ENCODE data around the gene TREX2.

The TREX2 gene

DNA sequence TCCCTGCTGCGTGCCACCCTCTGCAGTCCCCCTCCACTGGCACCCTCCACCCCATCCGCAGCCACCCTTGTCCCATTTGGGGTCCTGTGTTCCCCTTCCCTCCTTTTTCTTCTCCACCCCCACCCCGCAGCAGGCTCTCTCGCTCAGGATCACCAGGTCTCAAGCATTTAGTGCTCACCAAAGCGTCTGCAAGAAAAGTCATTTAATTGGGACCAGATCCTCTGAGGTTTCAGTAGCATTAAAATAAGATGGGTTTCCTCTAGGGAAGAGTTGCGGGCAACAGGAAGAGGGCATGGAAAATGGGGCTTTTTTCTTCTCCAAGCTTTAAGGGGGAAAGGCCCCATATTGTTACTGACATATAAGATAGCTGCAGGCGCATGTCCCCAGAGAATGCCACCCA, 29.4 kb upstream of the TREX2 start:
- H3K27ac ChIP-seq, result no peak overlapping the region
- no peak for TF ChIP-seq ZFX (IDR thresholded peaks at IDR 0.05; ENCODE audit: borderline replicate concordance)
- TF ChIP-seq, protein P1, sequence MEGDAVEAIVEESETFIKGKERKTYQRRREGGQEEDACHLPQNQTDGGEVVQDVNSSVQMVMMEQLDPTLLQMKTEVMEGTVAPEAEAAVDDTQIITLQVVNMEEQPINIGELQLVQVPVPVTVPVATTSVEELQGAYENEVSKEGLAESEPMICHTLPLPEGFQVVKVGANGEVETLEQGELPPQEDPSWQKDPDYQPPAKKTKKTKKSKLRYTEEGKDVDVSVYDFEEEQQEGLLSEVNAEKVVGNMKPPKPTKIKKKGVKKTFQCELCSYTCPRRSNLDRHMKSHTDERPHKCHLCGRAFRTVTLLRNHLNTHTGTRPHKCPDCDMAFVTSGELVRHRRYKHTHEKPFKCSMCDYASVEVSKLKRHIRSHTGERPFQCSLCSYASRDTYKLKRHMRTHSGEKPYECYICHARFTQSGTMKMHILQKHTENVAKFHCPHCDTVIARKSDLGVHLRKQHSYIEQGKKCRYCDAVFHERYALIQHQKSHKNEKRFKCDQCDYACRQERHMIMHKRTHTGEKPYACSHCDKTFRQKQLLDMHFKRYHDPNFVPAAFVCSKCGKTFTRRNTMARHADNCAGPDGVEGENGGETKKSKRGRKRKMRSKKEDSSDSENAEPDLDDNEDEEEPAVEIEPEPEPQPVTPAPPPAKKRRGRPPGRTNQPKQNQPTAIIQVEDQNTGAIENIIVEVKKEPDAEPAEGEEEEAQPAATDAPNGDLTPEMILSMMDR (IDR thresholded peaks at IDR 0.05), result no peak

DNA sequence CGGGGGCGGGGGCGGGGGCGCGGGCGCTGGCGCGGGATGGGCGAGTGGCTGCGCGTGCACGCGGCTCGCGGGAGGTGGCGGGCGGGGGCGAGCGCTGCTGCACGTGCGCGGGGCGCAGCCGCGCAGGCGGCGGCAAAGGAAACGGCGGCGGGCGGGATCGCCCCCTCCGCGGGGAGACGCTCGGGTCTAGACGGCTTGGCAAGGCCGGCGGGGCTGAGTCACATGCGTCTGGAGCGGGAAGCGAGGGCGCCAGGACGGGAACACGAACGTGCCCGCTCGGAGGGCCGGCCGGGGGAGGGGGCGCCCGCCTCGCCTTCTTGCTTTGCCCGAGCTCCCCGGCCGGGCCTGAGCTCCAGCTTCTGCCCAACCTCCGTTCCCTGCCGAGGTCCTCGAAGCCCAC, 28.9 kb upstream of the TREX2 start:
- TF ChIP-seq, protein P1 (IDR thresholded peaks at IDR 0.05), result no peak
- TF ChIP-seq ZFX (IDR thresholded peaks at IDR 0.05; ENCODE audit: borderline replicate concordance), result no peak
- H3K27ac ChIP-seq, result no peak overlapping the region

DNA sequence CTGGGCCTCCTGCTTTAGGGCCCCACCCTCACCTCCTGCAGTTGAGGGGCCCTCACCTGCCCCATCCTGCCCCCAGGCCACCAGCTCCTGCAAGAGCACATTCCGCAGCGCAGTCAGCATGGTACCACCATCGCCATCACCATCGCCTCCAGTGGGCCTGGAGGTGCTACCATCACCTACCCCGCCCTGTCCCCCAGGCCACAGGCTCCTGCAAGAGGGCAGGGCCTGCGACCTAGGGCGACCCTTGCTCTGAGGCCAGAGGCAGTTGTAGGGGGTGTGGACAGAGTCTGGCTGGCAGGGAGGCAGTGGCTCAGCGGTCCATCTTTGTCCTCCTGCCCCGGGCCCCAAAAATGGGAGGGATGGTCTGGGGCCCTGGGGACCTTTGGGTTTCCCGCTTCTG, 28.4 kb upstream of the TREX2 start:
- no peak overlapping the region for H3K27ac ChIP-seq
- no peak for TF ChIP-seq ZFX (IDR thresholded peaks at IDR 0.05; ENCODE audit: borderline replicate concordance)
- TF ChIP-seq, protein P1 (IDR thresholded peaks at IDR 0.05), result no peak

DNA sequence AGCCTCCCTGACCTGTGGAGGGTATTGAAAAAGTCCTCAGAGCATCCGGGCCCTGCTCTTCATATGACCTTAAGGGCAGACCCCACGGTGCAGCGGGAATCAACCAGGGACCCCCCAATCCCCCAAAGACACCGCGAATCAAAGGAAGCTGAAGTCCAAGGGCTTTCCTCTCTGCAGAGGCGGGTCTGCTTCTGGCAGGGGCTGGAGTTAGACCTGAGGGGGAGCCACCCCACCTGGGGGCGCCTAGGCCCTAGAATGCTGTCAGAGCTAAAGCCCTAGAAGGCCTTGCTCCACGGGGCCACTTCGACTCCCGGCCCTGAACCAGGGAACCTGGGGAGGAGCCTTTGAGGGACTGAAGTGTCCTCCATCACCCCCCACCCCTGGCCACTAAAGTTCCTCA, 27.3 kb upstream of the TREX2 start:
- TF ChIP-seq, protein P1 (IDR thresholded peaks at IDR 0.05), result no peak
- no peak for TF ChIP-seq ZFX (IDR thresholded peaks at IDR 0.05; ENCODE audit: borderline replicate concordance)
- no peak overlapping the region for H3K27ac ChIP-seq

DNA sequence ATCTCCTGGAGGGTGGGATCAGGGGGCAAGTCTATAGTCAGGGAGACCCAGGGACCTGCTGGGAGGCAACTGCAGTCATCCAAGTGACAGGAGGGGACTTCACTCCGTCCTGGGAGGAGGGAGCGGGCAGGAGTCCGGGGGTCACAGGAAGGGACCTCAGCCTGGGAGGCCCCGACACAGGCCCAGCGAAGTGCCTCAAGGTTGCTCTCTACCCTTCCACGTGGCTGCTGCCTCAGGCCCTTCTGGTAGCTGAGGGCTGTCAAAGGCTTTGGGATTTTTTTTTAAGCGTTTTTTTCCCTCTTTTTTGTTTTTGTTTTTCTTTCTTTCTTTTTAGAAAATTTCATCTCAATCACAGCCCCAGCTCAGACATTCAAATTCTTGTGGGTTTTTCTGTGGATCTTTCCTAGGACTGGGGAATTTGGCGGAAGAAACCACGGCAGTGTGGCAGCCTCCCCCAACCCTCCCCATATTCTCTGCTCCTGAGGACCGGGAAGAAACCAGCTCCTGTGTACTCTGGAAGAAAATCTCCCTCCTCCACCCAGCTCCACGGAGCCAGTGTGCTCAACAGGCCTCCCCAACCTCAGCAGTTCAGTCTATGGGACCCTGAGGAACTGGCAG, 25.9 kb upstream of the TREX2 start:
- H3K27ac ChIP-seq, result no peak overlapping the region
- TF ChIP-seq ZFX (IDR thresholded peaks at IDR 0.05; ENCODE audit: borderline replicate concordance), result no peak
- TF ChIP-seq, protein P1 (IDR thresholded peaks at IDR 0.05), result no peak

DNA sequence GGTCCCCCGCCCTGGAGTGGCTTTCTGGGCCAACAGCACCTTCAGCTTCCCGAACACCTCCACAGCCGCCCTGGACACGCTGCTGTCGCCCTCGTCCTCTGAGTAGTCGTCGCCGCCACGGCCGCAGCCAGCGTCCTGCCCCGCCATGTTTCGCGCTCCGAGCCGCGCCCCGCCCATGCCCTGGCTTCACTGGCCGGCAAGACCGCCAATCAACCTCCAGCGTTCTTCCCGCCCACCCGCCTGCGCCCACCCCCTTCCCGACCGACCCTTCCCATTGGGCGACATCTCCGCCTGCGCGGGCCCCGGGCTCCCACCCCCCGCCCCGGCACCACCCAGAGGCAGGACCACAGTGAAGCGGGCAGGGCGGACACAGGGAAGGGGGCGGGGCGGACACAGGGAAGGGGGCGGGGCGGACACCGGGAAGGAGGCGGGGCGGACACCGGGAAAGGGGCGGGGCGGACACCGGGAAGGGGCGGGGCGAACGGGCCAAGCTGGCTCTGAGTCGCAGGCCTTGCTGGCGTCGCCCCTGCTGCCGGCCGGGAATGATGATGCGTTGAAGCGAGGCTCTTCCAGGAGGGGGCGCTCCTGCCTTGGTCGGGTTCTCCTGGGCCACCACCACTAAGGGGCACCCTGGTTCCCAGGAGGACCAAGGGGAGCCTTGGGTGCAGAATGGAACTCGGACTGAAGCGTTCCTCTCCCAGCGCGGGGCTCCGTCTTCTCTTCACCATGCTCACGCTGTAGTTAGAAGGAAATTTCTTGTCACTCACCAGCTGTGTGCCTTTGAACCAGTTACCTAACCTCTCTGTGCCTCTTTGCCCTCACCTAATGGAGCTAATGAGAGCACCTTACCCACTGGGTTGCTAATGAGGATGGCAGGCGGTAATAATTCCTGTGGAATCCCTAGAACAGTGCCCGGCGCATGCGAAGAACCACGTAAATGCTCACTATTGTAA, 24.8 kb upstream of the TREX2 start, which contains the start of gene HAUS7:
HAUS7 (minus strand) TSS at position 166 of the 953 bp plus-strand sequence; CDS start at position 147, 19 bp downstream.
- H3K27ac ChIP-seq, result 0 out of 2 replicates have a peak within 1 kb of the TSS, but pooled peaks have one; percentile 36
- no peak for TF ChIP-seq ZFX (IDR thresholded peaks at IDR 0.05; ENCODE audit: borderline replicate concordance)
- TF ChIP-seq, protein P1 (IDR thresholded peaks at IDR 0.05), result peak; percentile 77
